H1 (cell line): Measurements from ENCODE around the gene WDFY3.

Source experiments
- BRCA1 ChIP-seq: IDR thresholded peaks from 2 replicates; pipeline ENCODE4 v1.6.1; 2012; ENCODE audit warnings: low read depth, low read length, improper control_type of control experiment
- CBX5 ChIP-seq: fragments of 300-800, 300-1000 bp; sonication (generic); IDR thresholded peaks from 2 replicates; pipeline ENCODE4 v1.7.1; 2016; ENCODE audit warnings: antibody characterized with exemption, low read length, low read depth
- CEBPB ChIP-seq: IDR thresholded peaks from 2 replicates; pipeline ENCODE4 v1.6.1; 2012; ENCODE audit warnings: low read depth, low read length
- CHD2 ChIP-seq: IDR thresholded peaks from 2 replicates; pipeline ENCODE4 v1.6.1; 2012; ENCODE audit warnings: low read length, improper control_type of control experiment
- EP300 ChIP-seq, 2 experiments: IDR thresholded peaks; 1 replicate in 1 of 2; 2 replicates in 1 of 2; pipeline ENCODE4 v1.6.1; 2011 to 2012; ENCODE audit warnings: low read depth in 2 of 2, low read length in 2 of 2, mild to moderate bottlenecking in 2 of 2, borderline replicate concordance in 1 of 2, inconsistent platforms in 1 of 2, moderate library complexity in 1 of 2
- EZH2 ChIP-seq: fragments of 200-600 bp; sonication (generic); IDR thresholded peaks from 2 replicates; pipeline ENCODE4 v1.7.1; 2012; ENCODE audit warnings: low read depth, mild to moderate bottlenecking, moderate library complexity, low read length, inconsistent platforms; ENCODE audit not compliant: severe bottlenecking
- HDAC2 ChIP-seq, 2 experiments: fragments of 300-600 bp in 1 of 2; sonication (generic) in 1 of 2; IDR thresholded peaks; 2 replicates each; pipeline ENCODE4 v1.6.1; 2011 to 2012; ENCODE audit warnings: low read depth in 2 of 2, low read length in 2 of 2, mild to moderate bottlenecking in 2 of 2, moderate library complexity in 2 of 2, borderline replicate concordance in 1 of 2, inconsistent platforms in 1 of 2
- MAX ChIP-seq: IDR thresholded peaks from 2 replicates; pipeline ENCODE4 v1.6.1; 2012; ENCODE audit warnings: inconsistent platforms
- POLR2A ChIP-seq, 2 experiments: IDR thresholded peaks; 1 replicate in 1 of 2; 2 replicates in 1 of 2; pipeline ENCODE4 v1.6.1; 2011; ENCODE audit warnings: low read depth in 2 of 2, low read length in 2 of 2, mild to moderate bottlenecking in 2 of 2; ENCODE audit errors: control extremely low read depth in 1 of 2
- RNF2 ChIP-seq: fragments of 200-900, 300-1000 bp; sonication (generic); IDR thresholded peaks from 2 replicates; pipeline ENCODE4 v1.7.1; 2016; ENCODE audit warnings: borderline replicate concordance, low read depth, mild to moderate bottlenecking, antibody characterized with exemption, low read length; ENCODE audit not compliant: poor library complexity, severe bottlenecking; ENCODE audit errors: missing control alignments
- TBP ChIP-seq: IDR thresholded peaks from 2 replicates; pipeline ENCODE4 v1.6.1; 2011; ENCODE audit warnings: low read depth, low read length, improper control_type of control experiment
- TCF12 ChIP-seq: IDR thresholded peaks from 2 replicates; pipeline ENCODE4 v1.6.1; 2011; ENCODE audit warnings: low read depth, mild to moderate bottlenecking, low read length
- ZNF274 ChIP-seq: IDR thresholded peaks from 2 replicates; pipeline ENCODE4 v1.7.0; 2012; ENCODE audit warnings: low read length, borderline replicate concordance; ENCODE audit errors: extremely low read depth
- TF ChIP-seq, protein P1 (sequence below), 3 experiments: IDR thresholded peaks; 1 replicate in 2 of 3; 2 replicates in 1 of 3; pipeline versions ENCODE4 v1.5.1 to v1.6.1; 2011; ENCODE audit warnings: low read length in 3 of 3, mild to moderate bottlenecking in 3 of 3, inconsistent platforms in 2 of 3, low read depth in 1 of 3, moderate library complexity in 1 of 3; ENCODE audit not compliant: insufficient read depth in 1 of 3; ENCODE audit errors: control extremely low read depth in 1 of 3

- no peak for TF ChIP-seq RNF2
- TF ChIP-seq POLR2A (IDR thresholded peaks at IDR 0.05; ENCODE audit: control extremely low read depth in 1 of 2, low read depth in 2 of 2, low read length in 2 of 2), result no peak
- no peak for TF ChIP-seq HDAC2 (IDR thresholded peaks at IDR 0.05; ENCODE audit: borderline replicate concordance in 1 of 2, low read depth in 2 of 2, low read length in 2 of 2)
- TF ChIP-seq CBX5, result no peak
- no peak for TF ChIP-seq ZNF274
- TF ChIP-seq, protein P1, sequence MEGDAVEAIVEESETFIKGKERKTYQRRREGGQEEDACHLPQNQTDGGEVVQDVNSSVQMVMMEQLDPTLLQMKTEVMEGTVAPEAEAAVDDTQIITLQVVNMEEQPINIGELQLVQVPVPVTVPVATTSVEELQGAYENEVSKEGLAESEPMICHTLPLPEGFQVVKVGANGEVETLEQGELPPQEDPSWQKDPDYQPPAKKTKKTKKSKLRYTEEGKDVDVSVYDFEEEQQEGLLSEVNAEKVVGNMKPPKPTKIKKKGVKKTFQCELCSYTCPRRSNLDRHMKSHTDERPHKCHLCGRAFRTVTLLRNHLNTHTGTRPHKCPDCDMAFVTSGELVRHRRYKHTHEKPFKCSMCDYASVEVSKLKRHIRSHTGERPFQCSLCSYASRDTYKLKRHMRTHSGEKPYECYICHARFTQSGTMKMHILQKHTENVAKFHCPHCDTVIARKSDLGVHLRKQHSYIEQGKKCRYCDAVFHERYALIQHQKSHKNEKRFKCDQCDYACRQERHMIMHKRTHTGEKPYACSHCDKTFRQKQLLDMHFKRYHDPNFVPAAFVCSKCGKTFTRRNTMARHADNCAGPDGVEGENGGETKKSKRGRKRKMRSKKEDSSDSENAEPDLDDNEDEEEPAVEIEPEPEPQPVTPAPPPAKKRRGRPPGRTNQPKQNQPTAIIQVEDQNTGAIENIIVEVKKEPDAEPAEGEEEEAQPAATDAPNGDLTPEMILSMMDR (IDR thresholded peaks at IDR 0.05; ENCODE audit: control extremely low read depth in 1 of 3, insufficient read depth in 1 of 3, low read depth in 1 of 3, low read length in 3 of 3), result no peak
- TF ChIP-seq MAX, result no peak
- no peak for TF ChIP-seq EZH2
- TF ChIP-seq CEBPB, result no peak
- TF ChIP-seq BRCA1, result no peak
- TF ChIP-seq EP300 (IDR thresholded peaks at IDR 0.05; ENCODE audit: borderline replicate concordance in 1 of 2, low read depth in 2 of 2, low read length in 2 of 2), result no peak
- no peak for TF ChIP-seq TCF12
- no peak for TF ChIP-seq TBP
- no peak for TF ChIP-seq CHD2
These were observed 152.3 kb downstream of the WDFY3 start for GRCh38 chr4:84814094-84814750.
